Type B pancreatic cell (in vitro differentiated cells): ENCODE measurements around the gene NTMT2. TPM values are rescaled to one million over a fixed set of nuclear protein-coding genes. Genes with fewer than 3 reads are reported as not detected.

Experiments used
- DNase-seq: peaks from one replicate; pipeline ENCODE4 v3.0.0; 2021; ENCODE audit warnings: mixed read lengths; ENCODE audit not compliant: unreplicated experiment; ENCODE audit errors: extremely low spot score
- H3K27ac Mint-ChIP-seq: 2 replicates; pipeline ENCODE4 v1.8.0; 2021; ENCODE audit warnings: mild to moderate bottlenecking, mixed read lengths
- H3K27me3 Mint-ChIP-seq: 2 replicates; pipeline ENCODE4 v1.8.0; 2021; ENCODE audit warnings: mixed read lengths
- H3K36me3 Mint-ChIP-seq: 2 replicates; pipeline ENCODE4 v1.8.0; 2021; ENCODE audit warnings: mixed read lengths
- H3K4me1 Mint-ChIP-seq: one replicate; pipeline ENCODE4 v1.8.0; 2021; ENCODE audit warnings: mixed read lengths; ENCODE audit not compliant: unreplicated experiment
- H3K4me3 Mint-ChIP-seq: 2 replicates; pipeline ENCODE4 v1.8.0; 2021; ENCODE audit warnings: mild to moderate bottlenecking, mixed read lengths
- H3K9me3 Mint-ChIP-seq: 2 replicates; pipeline ENCODE4 v1.8.0; 2021; ENCODE audit warnings: mixed read lengths
- total RNA-seq: library from RNA; stranded (reverse); gene quantifications from 2 replicates; pipeline ENCODE4 v1.2.1, GENCODE V29; 2021; ENCODE audit warnings: low replicate concordance
- TF ChIP-seq, protein P1 (sequence below): fragments of 200-600 bp; sonication (generic); conservative IDR thresholded peaks from 2 replicates; pipeline ENCODE4 v1.5.0; 2021; ENCODE audit warnings: antibody characterized with exemption, mild to moderate bottlenecking

The NTMT2 gene
- total RNA-seq, 1 donor from 2014 or later = not detected

DNA sequence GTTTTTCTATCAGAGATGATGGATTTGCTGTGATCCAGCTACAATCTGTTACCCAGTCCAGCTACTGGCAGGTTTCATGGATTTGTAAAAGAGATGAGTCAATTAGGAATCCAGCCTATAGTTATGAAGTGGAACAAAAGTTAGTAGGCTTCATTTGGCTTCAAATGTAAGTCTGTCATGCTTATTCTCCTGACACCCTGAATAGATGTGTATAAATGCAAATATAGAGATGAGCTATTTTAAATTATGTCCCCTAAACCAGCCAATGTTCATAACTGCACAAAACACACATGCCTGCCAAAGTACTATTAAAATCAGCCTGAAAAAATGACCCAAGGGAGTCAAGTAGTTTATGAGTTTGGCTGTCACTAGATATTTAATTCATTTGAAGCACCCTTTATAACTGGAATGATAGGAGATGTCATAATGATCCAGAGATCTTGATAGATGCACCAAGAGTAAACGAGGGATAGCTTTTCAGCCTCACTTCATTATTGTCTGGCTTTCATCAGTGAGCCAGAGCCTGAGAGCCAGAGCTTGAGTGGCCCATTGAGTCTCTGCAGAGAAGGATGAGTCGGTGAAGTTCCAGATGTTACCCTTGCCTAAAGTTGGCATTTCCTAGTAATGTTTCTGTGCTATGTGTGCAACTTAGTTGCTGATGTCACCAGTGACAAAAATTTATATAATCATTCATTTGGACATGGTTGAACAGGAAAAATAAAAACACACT is 11.8 kb upstream of the NTMT2 start:
- Mint-ChIP-seq H3K36me3 (no peaks in the 10 kb centered on the region), H3K4me1 (peaks cover 25% of the 10 kb centered on the region), H3K4me3 (peak overlapping the region; percentile 6), H3K27ac (no peak overlapping the region), H3K9me3 (peaks cover 6% of the 10 kb centered on the region), H3K27me3 (no peaks in the 10 kb centered on the region)
- TF ChIP-seq, protein P1, sequence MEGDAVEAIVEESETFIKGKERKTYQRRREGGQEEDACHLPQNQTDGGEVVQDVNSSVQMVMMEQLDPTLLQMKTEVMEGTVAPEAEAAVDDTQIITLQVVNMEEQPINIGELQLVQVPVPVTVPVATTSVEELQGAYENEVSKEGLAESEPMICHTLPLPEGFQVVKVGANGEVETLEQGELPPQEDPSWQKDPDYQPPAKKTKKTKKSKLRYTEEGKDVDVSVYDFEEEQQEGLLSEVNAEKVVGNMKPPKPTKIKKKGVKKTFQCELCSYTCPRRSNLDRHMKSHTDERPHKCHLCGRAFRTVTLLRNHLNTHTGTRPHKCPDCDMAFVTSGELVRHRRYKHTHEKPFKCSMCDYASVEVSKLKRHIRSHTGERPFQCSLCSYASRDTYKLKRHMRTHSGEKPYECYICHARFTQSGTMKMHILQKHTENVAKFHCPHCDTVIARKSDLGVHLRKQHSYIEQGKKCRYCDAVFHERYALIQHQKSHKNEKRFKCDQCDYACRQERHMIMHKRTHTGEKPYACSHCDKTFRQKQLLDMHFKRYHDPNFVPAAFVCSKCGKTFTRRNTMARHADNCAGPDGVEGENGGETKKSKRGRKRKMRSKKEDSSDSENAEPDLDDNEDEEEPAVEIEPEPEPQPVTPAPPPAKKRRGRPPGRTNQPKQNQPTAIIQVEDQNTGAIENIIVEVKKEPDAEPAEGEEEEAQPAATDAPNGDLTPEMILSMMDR = no peak
- DNase-seq = no peak

DNA sequence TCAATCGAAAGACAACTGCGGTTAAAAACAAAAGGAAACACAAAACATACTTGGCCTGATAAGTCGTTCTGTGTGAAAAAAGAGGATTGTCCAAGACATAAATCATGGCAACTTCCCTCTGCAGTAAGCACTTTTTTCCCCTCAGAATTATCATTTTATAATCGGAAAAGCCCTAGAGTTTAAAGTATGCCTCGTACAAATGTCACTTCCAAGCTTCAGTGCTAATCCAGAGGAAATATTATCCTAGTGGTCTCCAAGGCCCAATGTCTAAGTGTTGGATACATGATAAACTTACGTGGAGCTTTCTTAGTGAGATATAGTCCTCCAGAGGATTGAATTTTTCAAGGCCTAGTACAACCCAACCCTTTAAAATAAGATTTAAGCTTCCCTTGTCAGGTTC is 11.2 kb upstream of the NTMT2 start:
- no peak overlapping the region for H3K27ac Mint-ChIP-seq
- peak overlapping the region; percentile 6 for H3K4me3 Mint-ChIP-seq
- peaks cover 6% of the 10 kb centered on the region for H3K9me3 Mint-ChIP-seq
- no peaks in the 10 kb centered on the region for H3K36me3 Mint-ChIP-seq
- H3K27me3 Mint-ChIP-seq = no peaks in the 10 kb centered on the region
- no peak for DNase-seq
- H3K4me1 Mint-ChIP-seq = peaks cover 25% of the 10 kb centered on the region
- TF ChIP-seq, protein P1 = no peak

DNA sequence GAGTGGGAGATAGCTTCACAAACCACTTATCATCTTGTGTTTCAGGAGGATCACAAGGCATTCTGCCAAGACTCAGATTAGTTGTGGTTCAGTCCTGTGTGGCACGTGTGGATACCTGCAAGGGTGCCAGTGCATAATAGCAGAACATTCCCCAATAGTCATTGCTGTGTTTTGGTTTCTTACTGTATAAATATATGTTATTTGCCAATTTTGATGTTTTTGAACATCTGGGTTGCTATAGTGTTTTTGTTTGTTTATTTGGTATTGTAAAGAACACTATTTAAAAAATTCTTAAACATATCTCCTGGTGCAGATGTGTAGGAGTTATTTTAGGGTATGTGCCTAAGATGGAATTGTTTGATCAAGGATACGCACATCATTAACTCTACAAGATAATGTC is 5.4 kb upstream of the NTMT2 start:
- Mint-ChIP-seq H3K27ac (no peak overlapping the region), H3K4me1 (peaks cover 10% of the 10 kb centered on the region), H3K9me3 (peaks cover 6% of the 10 kb centered on the region), H3K27me3 (no peaks in the 10 kb centered on the region), H3K4me3 (no peak overlapping the region), H3K36me3 (no peaks in the 10 kb centered on the region)
- DNase-seq = no peak
- TF ChIP-seq, protein P1 = no peak

DNA sequence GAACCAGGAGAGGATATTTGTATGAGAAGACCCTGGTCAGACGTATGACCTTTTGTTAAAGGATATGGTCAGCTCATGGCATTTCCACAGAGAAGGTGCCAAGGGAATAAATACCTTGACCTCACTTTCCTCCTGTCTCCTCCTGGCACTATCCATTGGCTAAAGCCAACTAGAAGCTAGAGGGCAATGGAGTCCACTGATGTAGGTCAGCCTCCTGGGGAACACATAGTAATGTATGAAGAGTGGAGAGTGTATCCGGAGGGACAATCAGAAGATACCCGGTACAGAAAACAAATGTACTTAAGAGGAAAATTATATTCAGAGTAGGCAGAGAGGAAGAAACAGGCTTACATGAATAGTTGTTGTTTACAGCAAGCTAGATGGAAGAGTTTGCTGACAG is 698 bp upstream of the NTMT2 start:
- Mint-ChIP-seq H3K4me1 (peaks cover 34% of the 10 kb centered on the region), H3K36me3 (no peaks in the 10 kb centered on the region), H3K4me3 (no peak overlapping the region), H3K27me3 (no peaks in the 10 kb centered on the region), H3K9me3 (peaks cover under 1% of the 10 kb centered on the region), H3K27ac (no peak overlapping the region)
- DNase-seq = no peak
- TF ChIP-seq, protein P1 = no peak

DNA sequence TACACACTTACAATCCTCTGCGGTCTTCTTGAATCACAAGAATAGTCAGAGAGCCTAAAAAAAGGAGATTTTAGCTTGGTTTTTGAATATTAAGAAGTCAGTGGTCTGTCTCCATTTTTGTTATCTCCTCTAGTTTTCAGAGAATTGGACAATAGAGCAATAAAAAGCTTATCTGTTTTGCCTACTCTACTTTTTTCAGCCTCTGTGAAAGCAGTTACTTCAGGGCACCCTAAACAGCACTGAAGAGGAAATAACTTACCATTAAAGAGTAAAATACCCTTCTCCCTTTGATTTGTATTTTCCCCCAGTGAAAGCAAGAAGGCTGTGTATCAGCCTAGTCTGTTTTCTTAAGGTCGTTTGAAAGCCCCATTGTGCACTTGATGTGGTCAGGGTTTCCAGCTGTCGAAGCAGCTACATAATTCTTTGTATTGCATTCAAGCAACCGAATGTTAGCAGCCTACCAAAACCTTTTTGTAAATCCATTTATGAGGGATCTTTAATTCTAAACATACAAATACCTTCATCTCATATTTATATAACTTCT is 1.0 kb downstream of the NTMT2 start:
- TF ChIP-seq, protein P1 = no peak
- no peaks in the 10 kb centered on the region for H3K27me3 Mint-ChIP-seq

More for the DNA sequence above, 1.0 kb downstream of the NTMT2 start:
- Mint-ChIP-seq H3K4me3 (peak overlapping the region; percentile 78), H3K4me1 (peaks cover 32% of the 10 kb centered on the region), H3K36me3 (no peaks in the 10 kb centered on the region), H3K9me3 (peaks cover 4% of the 10 kb centered on the region), H3K27ac (no peak overlapping the region)
- DNase-seq = no peak
